PC-3 (cell line): ENCODE results near the gene SNX22. TPM values are rescaled to one million over a fixed set of nuclear protein-coding genes. Genes with fewer than 3 reads are reported as not detected.
"Not testable (repeated sequence)": the region's sequence is repeated elsewhere in the genome, so short reads cannot be mapped to it uniquely, and the experiment has no call there.

Source experiments
- ATAC-seq: fragments of 200-7000 bp; cut with Tn5 transposase; 2 replicates; pipeline ENCODE4 v1.9.1; 2020; ENCODE audit warnings: mild to moderate bottlenecking, moderate library complexity
- BruUV-seq: library from RNA; stranded (reverse); fragments of 400-500 nt; replicated peaks from 2 replicates; lab custom pipeline; 2021; lab: Mats Ljungman, UMichigan
- CTCF ChIA-PET: fragments of 300-600 bp; sonication (Branson Sonifier 250); formaldehyde crosslinking; loops from one replicate; lab custom pipeline; 2022; ENCODE audit warnings: antibody characterized with exemption; lab: Charles Lee
- POLR2A ChIA-PET: fragments of 300-600 bp; sonication (Branson Sonifier 250); formaldehyde crosslinking; loops from one replicate; lab custom pipeline; 2022; ENCODE audit warnings: antibody characterized with exemption; ENCODE audit not compliant: unreplicated experiment; lab: Charles Lee
- DNase-seq: peaks from one replicate; pipeline ENCODE4 v3.0.0-alpha.2; 2015
- H2AFZ ChIP-seq: fragments of 300-600 bp; sonication (generic); 2 replicates; pipeline ENCODE4 v1.6.0; 2016; ENCODE audit warnings: antibody characterized with exemption, low read length
- H3F3A ChIP-seq: fragments of 300-600 bp; sonication (generic); one replicate; pipeline ENCODE4 v1.6.0; 2017; ENCODE audit warnings: antibody characterized with exemption, low read length, control low read depth, mild to moderate bottlenecking; ENCODE audit not compliant: unreplicated experiment
- H3K27ac ChIP-seq: fragments of 300-600 bp; sonication (generic); 2 replicates; pipeline ENCODE4 v1.5.1; 2016; ENCODE audit warnings: mild to moderate bottlenecking, low read length
- H3K27me3 ChIP-seq: fragments of 300-600 bp; sonication (generic); 2 replicates; pipeline ENCODE4 v1.6.1; 2016; ENCODE audit warnings: low read length, mixed read lengths
- H3K36me3 ChIP-seq: fragments of 300-600 bp; sonication (generic); 2 replicates; pipeline ENCODE4 v1.6.1; 2016; ENCODE audit warnings: low read depth, mixed run types, low read length, mixed read lengths
- H3K4me1 ChIP-seq: fragments of 300-600 bp; sonication (generic); 2 replicates; pipeline ENCODE4 v1.5.1; 2016; ENCODE audit warnings: low read length; ENCODE audit not compliant: insufficient read depth
- H3K4me2 ChIP-seq: fragments of 300-600 bp; sonication (generic); 2 replicates; pipeline ENCODE4 v1.6.0; 2016; ENCODE audit warnings: low read length
- H3K4me3 ChIP-seq: fragments of 300-600 bp; sonication (generic); 2 replicates; pipeline ENCODE4 v1.5.1; 2016; ENCODE audit warnings: mild to moderate bottlenecking, low read length, mixed read lengths
- H3K79me2 ChIP-seq: fragments of 300-600 bp; sonication (generic); 2 replicates; pipeline ENCODE4 v1.6.1; 2017; ENCODE audit warnings: low read length, mixed read lengths
- H3K9ac ChIP-seq: fragments of 300-600 bp; sonication (generic); 2 replicates; pipeline ENCODE4 v1.6.0; 2016; ENCODE audit warnings: mild to moderate bottlenecking, low read length
- H3K9me2 ChIP-seq: fragments of 300-600 bp; sonication (generic); replicated peaks from 2 replicates; pipeline ENCODE4 v1.6.1; 2016; ENCODE audit warnings: mixed run types, low read length, mixed read lengths
- H3K9me3 ChIP-seq: fragments of 300-600 bp; sonication (generic); 2 replicates; pipeline ENCODE4 v1.6.1; 2016; ENCODE audit warnings: low read length, mixed read lengths
- H4K20me1 ChIP-seq: fragments of 300-600 bp; sonication (generic); 2 replicates; pipeline ENCODE4 v1.6.1; 2016; ENCODE audit warnings: low read length, mixed read lengths
- CTCF ChIP-seq: fragments of 300-600 bp; sonication (generic); conservative IDR thresholded peaks from 2 replicates; pipeline ENCODE4 v1.5.1; 2017; ENCODE audit warnings: antibody characterized with exemption, low read depth, mild to moderate bottlenecking, low read length
- EZH2 ChIP-seq: fragments of 300-600 bp; sonication (generic); IDR thresholded peaks from one replicate; pipeline ENCODE4 v1.6.1; 2017; ENCODE audit warnings: antibody characterized with exemption, mild to moderate bottlenecking, low read length; ENCODE audit not compliant: unreplicated experiment
- EZH2phosphoT487 ChIP-seq: fragments of 300-600 bp; sonication (generic); IDR thresholded peaks from 2 replicates; pipeline ENCODE4 v1.6.1; 2018; ENCODE audit warnings: mild to moderate bottlenecking, antibody characterized with exemption, low read length, borderline replicate concordance
- intact Hi-C: fragments of 100-400 bp; cut with micrococcal nuclease; formaldehyde crosslinking; loops from 2 replicates; pipeline ENCODE4 v1.9.0; 2023
- total RNA-seq: library from RNA; depleted of rRNA; stranded (reverse); fragments of >200 nt; gene quantifications from 2 replicates; pipeline ENCODE4 v1.2.3, GENCODE V29; 2014

Gene SNX22
- total RNA-seq, 1 experiment from 2014 or later, result 0.77 TPM

- no peaks in the 10 kb centered on the region for H3K9me3 ChIP-seq
- CTCF ChIA-PET, result no interaction called here
- POLR2A ChIA-PET, result no interaction called here
Observed at GRCh38 chr15:64105113-64105704, 46.3 kb upstream of the SNX22 start.

DNA sequence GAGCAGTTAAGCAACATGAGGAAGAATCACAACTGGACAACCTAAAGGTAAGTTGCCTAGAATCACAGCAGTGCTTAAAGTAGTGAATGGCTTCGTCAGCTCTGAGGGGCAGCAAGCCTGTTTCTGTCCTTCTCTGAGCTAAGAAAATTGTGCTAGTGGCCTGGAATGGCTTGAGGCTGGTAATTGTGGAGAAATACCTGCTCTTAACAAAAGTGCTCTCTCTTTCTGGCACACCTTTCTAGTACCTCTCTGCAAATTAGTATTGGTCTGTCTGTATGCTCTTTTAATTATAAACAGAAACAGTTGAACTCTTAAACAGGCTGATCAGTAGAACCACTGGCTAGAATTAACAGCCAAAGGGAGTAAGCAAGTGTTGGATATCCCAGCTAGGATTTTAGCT is 44.2 kb upstream of the SNX22 start:
- CTCF ChIA-PET, result no interaction called here
- Histone ChIP-seq H3K4me2 (no peak overlapping the region), H3K36me3 (peaks cover 2% of the 10 kb centered on the region; the same call in 1 of the 2 replicates), H2AFZ (no peak overlapping the region), H4K20me1 (peaks cover 10% of the 10 kb centered on the region; the same call in 1 of the 2 replicates), H3K9ac (no peak overlapping the region), H3K79me2 (peaks cover 66% of the 10 kb centered on the region), H3K27ac (no peak overlapping the region), H3K27me3 (no peaks in the 10 kb centered on the region), H3K4me3 (no peak overlapping the region), H3K4me1 (no peaks in the 10 kb centered on the region), H3F3A (no peaks in the 10 kb centered on the region), H3K9me3 (no peaks in the 10 kb centered on the region), H3K9me2 (no peaks in the 10 kb centered on the region)
- DNase-seq (no peak), ATAC-seq (no peak)
- no TSS peak for BruUV-seq
- intact Hi-C loops, result no loop called here
- POLR2A ChIA-PET, result no interaction called here
- TF ChIP-seq CTCF (no peak), EZH2 (no peak), EZH2phosphoT487 (no peak)

More at GRCh38 chr15:64105113-64105704, 46.3 kb upstream of the SNX22 start:
- peaks cover 10% of the 10 kb centered on the region; the same call in 1 of the 2 replicates for H4K20me1 ChIP-seq
- intact Hi-C loops, result no loop called here
- H3K27ac ChIP-seq, result no peak overlapping the region
- H3K4me1 ChIP-seq, result no peaks in the 10 kb centered on the region
- peaks cover 81% of the 10 kb centered on the region for H3K79me2 ChIP-seq
- H3K4me2 ChIP-seq, result no peak overlapping the region
- ATAC-seq, result no peak
- BruUV-seq, result no TSS peak
- H3K4me3 ChIP-seq, result no peak overlapping the region
- DNase-seq, result no peak
- TF ChIP-seq EZH2phosphoT487 (no peak), CTCF (no peak)
- no peak overlapping the region for H2AFZ ChIP-seq
- H3K36me3 ChIP-seq, result no peaks in the 10 kb centered on the region
- no peak overlapping the region for H3K9ac ChIP-seq
- H3F3A ChIP-seq, result no peaks in the 10 kb centered on the region
- H3K9me2 ChIP-seq, result no peaks in the 10 kb centered on the region
- no peaks in the 10 kb centered on the region for H3K27me3 ChIP-seq

DNA sequence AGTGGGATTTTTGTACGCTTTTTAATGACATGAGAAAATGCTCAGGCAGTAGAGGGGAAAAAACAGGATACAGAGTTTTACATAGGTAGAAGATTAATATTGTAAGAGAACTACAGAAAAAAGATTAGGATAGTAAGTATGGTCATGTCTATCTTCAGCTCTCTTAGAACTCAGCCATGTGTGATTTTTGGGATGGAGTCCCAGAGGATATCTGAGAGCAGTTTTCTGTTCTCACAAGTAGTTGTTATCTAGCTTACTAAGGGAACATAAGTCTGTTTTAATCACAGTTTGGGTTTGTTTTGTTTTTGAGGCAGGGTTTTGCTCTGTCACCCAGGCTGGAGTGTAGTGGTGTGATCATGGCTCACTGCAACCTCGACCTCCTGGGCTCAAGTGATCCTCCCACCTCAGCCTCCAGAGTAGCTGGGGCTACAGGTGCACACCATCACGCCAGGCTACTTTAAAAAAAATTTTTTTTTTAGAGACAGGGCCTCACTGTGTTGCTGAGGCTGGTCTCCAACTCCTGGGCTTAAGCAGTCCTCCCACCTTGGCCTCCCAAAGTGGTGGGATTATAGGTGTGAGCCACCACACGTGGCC is 41.3 kb upstream of the SNX22 start:
- H2AFZ ChIP-seq, H3K4me1 ChIP-seq, intact Hi-C loops, BruUV-seq, H3K9ac ChIP-seq, CTCF ChIA-PET, DNase-seq, H3F3A ChIP-seq, ATAC-seq, H3K4me2 ChIP-seq, H3K27ac ChIP-seq, H3K9me2 ChIP-seq, H3K9me3 ChIP-seq, POLR2A ChIA-PET, H3K27me3 ChIP-seq, H4K20me1 ChIP-seq, H3K4me3 ChIP-seq: not testable (repeated sequence)
- peaks cover 16% of the 10 kb centered on the region for H3K36me3 ChIP-seq
- H3K79me2 ChIP-seq, result peaks cover 41% of the 10 kb centered on the region
